Retinal pigment epithelial cell (primary cell): ENCODE measurements around the gene KCNN3.

ENCODE experiments used
- DNase-seq: peaks from one replicate; pipeline ENCODE4 v3.0.0-alpha.2; 2010; ENCODE audit warnings: low read depth
- H3K4me3 ChIP-seq: 2 replicates; pipeline ENCODE4 v1.5.1; 2011; ENCODE audit warnings: mild to moderate bottlenecking, low read length, control low read depth, moderate library complexity
- TF ChIP-seq, protein P1 (sequence below): conservative IDR thresholded peaks from 2 replicates; pipeline ENCODE4 v1.5.1; 2011; ENCODE audit warnings: low read depth, low read length, control low read depth, inconsistent platforms

The KCNN3 gene

DNA sequence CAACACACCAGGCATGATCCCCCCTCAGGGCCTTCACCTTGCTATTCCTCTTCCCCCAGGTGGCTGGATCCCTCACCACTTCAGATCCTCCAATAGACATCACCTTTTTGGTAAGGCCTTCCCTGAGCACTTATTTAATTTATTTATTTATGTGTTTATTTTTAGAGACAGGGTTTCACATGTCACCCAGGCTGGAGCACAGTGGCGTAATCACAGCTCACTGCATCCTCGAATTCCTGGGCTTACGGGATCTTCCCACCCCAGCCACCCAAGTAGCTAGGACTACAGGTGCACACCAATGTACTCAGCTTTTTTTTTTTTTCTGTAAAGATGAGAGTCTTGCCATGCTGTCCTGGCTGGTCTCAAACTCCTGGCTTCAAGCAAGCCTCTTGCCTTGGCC, 17.2 kb downstream of the KCNN3 start:
- TF ChIP-seq, protein P1, sequence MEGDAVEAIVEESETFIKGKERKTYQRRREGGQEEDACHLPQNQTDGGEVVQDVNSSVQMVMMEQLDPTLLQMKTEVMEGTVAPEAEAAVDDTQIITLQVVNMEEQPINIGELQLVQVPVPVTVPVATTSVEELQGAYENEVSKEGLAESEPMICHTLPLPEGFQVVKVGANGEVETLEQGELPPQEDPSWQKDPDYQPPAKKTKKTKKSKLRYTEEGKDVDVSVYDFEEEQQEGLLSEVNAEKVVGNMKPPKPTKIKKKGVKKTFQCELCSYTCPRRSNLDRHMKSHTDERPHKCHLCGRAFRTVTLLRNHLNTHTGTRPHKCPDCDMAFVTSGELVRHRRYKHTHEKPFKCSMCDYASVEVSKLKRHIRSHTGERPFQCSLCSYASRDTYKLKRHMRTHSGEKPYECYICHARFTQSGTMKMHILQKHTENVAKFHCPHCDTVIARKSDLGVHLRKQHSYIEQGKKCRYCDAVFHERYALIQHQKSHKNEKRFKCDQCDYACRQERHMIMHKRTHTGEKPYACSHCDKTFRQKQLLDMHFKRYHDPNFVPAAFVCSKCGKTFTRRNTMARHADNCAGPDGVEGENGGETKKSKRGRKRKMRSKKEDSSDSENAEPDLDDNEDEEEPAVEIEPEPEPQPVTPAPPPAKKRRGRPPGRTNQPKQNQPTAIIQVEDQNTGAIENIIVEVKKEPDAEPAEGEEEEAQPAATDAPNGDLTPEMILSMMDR, result no peak
- DNase-seq, result no peak
- no peak overlapping the region for H3K4me3 ChIP-seq

DNA sequence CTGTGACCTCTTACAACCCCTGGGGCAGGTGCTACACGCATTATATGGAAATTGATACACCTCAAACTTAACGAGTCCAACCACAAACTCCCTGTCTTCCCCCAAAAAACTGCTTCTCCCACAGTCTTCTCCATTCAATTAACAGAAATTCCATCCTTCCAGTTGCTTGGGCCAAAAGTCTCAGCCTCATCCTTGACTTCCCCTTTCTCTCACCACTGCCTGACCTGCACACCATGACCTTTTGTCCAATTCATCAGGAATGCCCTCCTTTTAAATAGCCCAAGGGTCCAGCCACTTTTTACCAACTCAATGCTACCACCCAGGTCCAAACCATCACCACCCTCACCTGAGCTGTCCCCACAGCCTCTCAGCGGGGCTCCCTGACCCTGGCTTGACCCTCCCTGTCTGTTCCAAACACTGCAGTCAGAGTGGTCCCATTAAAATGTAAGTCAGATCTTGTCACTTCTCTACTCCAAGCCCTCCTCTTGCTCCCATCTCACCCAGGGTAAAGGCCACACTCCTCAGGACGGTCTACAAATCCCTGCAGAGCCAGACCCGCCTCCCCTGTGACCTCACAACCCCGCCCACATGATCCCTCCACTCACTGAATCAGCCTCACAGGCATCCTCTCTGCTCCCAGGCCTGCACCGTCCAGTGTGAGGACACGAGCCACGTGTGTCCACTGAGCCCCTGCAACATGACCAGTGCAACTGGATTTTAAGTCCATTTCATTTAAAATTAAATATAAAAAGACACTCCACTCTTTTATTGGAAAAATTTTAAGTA, 18.5 kb downstream of the KCNN3 start:
- TF ChIP-seq, protein P1, result no peak
- no peak for DNase-seq
- H3K4me3 ChIP-seq, result no peak overlapping the region

DNA sequence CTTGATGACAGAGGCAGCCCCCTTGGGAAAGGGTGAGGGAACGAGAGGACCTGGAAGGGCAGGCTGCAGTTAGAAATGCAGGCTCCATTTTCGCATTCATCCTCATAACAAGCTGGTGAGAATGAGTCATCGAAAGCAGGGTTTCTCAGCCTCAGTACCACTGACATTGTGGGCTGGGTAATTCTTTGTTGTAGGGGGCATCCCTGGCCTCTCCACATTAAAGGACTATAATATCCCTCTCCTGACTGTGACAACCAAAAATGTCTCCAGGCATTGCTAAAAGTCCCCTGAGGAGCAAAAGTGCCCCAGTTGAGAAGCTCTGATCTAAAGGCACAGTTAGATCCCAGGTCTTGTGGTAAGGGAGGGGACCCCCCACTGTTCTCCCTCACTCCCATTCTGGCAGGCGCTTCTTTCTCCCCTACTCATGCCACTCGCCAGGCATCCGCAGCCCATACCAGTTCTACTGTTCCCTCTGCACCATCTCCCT, 20.4 kb downstream of the KCNN3 start:
- no peak overlapping the region for H3K4me3 ChIP-seq
- no peak for DNase-seq
- TF ChIP-seq, protein P1, result no peak

DNA sequence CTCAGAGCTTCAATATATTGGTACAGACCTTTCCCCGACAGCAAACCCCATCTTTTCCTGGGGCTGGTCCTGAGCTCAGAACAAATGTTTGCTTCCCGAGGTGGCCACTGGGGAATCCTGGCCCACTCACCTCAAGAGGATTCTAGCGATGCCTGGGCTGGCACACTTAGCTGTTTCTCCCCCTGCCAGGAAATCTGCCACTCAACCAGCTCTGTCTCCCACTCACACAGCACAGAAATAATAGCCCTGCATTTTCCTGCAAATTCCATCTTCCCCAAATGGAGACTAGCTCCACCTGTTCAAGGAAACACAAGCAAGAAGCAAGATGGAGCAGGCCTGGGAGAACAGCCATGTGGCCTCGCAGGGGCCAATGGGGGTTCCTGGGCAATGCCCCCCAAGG, 21.1 kb downstream of the KCNN3 start:
- TF ChIP-seq, protein P1, result no peak
- DNase-seq, result no peak
- H3K4me3 ChIP-seq, result no peak overlapping the region

DNA sequence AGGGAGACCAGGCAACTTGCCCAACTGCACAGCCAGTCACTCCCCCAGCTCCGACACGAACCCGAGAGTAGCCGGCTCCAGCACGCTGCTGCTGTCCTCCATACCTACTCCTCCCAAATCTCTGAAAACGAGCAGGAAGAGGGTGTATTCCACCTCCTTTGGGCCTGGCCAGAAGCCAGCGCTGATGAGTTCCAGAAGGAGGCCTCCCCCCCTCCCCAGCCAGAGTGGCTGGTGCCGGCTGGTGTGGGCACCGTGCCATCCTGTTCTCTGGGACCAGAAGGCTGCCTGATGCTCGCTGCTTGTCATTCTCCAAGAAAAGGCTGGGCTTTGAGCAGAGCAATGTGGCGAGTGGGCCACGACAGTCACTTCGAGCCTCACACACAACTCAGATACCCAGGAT, 22.2 kb downstream of the KCNN3 start:
- H3K4me3 ChIP-seq, result no peak overlapping the region
- peak; percentile 30 for DNase-seq
- TF ChIP-seq, protein P1, result no peak

DNA sequence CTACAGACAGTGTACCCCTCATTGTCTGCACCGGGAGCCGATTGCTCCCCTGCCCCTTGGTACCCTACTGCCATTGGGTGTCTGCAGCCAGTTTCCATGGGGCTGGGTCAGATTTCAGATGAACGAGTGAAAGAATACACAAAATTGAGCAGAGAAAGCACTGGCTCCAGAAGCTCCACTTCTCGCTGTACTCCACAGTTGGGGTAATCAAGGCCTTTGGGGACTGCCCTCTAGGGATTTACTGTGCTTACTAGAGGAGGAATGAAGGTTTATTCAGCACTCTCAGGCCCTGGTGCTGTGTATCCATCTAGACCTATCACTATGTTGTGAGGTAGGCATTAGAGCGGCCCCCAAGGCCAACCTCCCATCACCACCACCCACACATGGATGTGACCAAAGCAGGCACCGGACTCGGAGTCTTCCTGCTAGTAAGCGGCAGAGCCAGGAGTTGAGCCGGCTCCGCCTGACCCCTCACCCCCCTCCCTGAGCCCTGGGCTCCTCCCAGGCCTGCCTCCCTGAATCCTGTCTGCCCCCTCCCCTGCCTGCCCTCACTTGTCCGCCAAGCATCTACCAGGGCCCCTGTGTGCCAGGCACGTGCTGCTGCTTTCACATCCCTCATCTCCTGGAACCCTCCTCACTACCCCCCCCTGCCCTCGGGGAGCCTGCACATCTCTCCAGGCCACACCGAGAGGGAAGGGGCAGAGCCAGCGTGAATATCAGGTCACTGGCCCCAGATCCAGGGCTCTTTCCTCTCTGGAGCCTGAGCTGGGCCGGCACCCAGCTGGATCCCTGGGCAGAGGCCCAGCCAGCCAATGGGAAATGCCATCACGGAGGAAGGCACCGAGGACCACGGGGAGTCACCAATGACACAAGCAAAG, 23.3 kb downstream of the KCNN3 start:
- no peak for DNase-seq
- no peak overlapping the region for H3K4me3 ChIP-seq
- TF ChIP-seq, protein P1, result no peak
